ENCODE data around the gene ENC1. TPM values are rescaled to one million over a fixed set of nuclear protein-coding genes. Genes with fewer than 3 reads are reported as not detected.

Gene ENC1
- polyA plus RNA-seq, 1 of the 3 experiments (the other 2 are of a cell fraction), result 20.3 TPM

DNA sequence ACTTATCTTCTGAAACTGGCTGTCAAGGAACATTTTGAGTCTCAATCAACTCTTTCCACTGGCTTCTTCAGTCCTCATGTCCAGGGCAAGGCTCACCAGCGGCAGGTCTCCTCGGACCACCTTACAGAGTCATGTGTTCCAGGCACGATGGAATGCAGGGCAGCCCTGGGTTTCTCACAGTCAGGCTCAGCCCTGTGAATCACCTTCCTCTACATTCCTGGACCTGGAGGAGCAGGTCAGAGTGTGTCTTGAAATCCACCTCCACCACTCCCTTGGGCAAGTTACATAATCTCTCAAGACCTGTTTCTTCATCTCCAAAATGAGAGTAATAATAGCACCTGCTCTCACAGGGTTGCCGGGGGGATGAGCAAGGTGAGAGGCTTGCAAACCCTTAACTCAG, 16.0 kb downstream of the ENC1 start:
- H3K27ac ChIP-seq (ENCODE audit: low read depth in 2 of 2, low read length in 1 of 2), result no peak overlapping the region
- no peak overlapping the region for H2AFZ ChIP-seq (ENCODE audit: low read depth)
- H3K9ac ChIP-seq, result no peak overlapping the region
- no peak overlapping the region for H3K4me3 ChIP-seq (ENCODE audit: low read depth in 2 of 2, low read length in 1 of 2)
- H3K9me3 ChIP-seq, result no peaks in the 10 kb centered on the region
- H3F3A ChIP-seq (replicated peaks; ENCODE audit: insufficient read depth), result no peaks in the 10 kb centered on the region
- CTCF ChIA-PET, result interaction anchor here (1.2 to 2.0 kb wide), 2 partner anchors 16 to 25 kb away, joined by 4 read pairs; partner anchors contain the start of gene ENC1
- no peak for TF ChIP-seq RFX5 (IDR thresholded peaks at IDR 0.05; ENCODE audit: low read length)
- TF ChIP-seq CHD2 (IDR thresholded peaks at IDR 0.05; ENCODE audit: low read length, partially characterized antibody), result no peak
- TF ChIP-seq, protein P1, sequence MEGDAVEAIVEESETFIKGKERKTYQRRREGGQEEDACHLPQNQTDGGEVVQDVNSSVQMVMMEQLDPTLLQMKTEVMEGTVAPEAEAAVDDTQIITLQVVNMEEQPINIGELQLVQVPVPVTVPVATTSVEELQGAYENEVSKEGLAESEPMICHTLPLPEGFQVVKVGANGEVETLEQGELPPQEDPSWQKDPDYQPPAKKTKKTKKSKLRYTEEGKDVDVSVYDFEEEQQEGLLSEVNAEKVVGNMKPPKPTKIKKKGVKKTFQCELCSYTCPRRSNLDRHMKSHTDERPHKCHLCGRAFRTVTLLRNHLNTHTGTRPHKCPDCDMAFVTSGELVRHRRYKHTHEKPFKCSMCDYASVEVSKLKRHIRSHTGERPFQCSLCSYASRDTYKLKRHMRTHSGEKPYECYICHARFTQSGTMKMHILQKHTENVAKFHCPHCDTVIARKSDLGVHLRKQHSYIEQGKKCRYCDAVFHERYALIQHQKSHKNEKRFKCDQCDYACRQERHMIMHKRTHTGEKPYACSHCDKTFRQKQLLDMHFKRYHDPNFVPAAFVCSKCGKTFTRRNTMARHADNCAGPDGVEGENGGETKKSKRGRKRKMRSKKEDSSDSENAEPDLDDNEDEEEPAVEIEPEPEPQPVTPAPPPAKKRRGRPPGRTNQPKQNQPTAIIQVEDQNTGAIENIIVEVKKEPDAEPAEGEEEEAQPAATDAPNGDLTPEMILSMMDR (IDR thresholded peaks at IDR 0.05), result no peak
- TF ChIP-seq POLR2AphosphoS5 (IDR thresholded peaks at IDR 0.05; ENCODE audit: low read depth, low read length), result no peak
- TF ChIP-seq, protein P2, sequence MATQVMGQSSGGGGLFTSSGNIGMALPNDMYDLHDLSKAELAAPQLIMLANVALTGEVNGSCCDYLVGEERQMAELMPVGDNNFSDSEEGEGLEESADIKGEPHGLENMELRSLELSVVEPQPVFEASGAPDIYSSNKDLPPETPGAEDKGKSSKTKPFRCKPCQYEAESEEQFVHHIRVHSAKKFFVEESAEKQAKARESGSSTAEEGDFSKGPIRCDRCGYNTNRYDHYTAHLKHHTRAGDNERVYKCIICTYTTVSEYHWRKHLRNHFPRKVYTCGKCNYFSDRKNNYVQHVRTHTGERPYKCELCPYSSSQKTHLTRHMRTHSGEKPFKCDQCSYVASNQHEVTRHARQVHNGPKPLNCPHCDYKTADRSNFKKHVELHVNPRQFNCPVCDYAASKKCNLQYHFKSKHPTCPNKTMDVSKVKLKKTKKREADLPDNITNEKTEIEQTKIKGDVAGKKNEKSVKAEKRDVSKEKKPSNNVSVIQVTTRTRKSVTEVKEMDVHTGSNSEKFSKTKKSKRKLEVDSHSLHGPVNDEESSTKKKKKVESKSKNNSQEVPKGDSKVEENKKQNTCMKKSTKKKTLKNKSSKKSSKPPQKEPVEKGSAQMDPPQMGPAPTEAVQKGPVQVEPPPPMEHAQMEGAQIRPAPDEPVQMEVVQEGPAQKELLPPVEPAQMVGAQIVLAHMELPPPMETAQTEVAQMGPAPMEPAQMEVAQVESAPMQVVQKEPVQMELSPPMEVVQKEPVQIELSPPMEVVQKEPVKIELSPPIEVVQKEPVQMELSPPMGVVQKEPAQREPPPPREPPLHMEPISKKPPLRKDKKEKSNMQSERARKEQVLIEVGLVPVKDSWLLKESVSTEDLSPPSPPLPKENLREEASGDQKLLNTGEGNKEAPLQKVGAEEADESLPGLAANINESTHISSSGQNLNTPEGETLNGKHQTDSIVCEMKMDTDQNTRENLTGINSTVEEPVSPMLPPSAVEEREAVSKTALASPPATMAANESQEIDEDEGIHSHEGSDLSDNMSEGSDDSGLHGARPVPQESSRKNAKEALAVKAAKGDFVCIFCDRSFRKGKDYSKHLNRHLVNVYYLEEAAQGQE (IDR thresholded peaks at IDR 0.05; ENCODE audit: low read depth, low read length), result no peak
- TF ChIP-seq, protein P3, sequence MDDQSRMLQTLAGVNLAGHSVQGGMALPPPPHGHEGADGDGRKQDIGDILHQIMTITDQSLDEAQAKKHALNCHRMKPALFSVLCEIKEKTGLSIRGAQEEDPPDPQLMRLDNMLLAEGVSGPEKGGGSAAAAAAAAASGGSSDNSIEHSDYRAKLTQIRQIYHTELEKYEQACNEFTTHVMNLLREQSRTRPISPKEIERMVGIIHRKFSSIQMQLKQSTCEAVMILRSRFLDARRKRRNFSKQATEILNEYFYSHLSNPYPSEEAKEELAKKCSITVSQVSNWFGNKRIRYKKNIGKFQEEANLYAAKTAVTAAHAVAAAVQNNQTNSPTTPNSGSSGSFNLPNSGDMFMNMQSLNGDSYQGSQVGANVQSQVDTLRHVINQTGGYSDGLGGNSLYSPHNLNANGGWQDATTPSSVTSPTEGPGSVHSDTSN (IDR thresholded peaks at IDR 0.05), result no peak
- TF ChIP-seq, protein P4, sequence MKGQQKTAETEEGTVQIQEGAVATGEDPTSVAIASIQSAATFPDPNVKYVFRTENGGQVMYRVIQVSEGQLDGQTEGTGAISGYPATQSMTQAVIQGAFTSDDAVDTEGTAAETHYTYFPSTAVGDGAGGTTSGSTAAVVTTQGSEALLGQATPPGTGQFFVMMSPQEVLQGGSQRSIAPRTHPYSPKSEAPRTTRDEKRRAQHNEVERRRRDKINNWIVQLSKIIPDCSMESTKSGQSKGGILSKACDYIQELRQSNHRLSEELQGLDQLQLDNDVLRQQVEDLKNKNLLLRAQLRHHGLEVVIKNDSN (IDR thresholded peaks at IDR 0.05; ENCODE audit: borderline replicate concordance, low read depth), result no peak
- TF ChIP-seq YY1 (IDR thresholded peaks at IDR 0.05; ENCODE audit: low read depth), result no peak
- no peak for TF ChIP-seq MEF2A (IDR thresholded peaks at IDR 0.05; ENCODE audit: borderline replicate concordance, low read depth)
- no peak for TF ChIP-seq SIN3A (IDR thresholded peaks at IDR 0.05; ENCODE audit: borderline replicate concordance, low read depth, low read length)
- no peak for TF ChIP-seq RXRA (IDR thresholded peaks at IDR 0.05; ENCODE audit: borderline replicate concordance, low read depth)
- TF ChIP-seq, protein P5, sequence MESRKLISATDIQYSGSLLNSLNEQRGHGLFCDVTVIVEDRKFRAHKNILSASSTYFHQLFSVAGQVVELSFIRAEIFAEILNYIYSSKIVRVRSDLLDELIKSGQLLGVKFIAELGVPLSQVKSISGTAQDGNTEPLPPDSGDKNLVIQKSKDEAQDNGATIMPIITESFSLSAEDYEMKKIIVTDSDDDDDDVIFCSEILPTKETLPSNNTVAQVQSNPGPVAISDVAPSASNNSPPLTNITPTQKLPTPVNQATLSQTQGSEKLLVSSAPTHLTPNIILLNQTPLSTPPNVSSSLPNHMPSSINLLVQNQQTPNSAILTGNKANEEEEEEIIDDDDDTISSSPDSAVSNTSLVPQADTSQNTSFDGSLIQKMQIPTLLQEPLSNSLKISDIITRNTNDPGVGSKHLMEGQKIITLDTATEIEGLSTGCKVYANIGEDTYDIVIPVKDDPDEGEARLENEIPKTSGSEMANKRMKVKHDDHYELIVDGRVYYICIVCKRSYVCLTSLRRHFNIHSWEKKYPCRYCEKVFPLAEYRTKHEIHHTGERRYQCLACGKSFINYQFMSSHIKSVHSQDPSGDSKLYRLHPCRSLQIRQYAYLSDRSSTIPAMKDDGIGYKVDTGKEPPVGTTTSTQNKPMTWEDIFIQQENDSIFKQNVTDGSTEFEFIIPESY (IDR thresholded peaks at IDR 0.05; ENCODE audit: borderline replicate concordance, low read depth), result no peak
- TF ChIP-seq TAF1 (IDR thresholded peaks at IDR 0.05; ENCODE audit: borderline replicate concordance, low read depth, low read length), result no peak
- TF ChIP-seq, protein P6, sequence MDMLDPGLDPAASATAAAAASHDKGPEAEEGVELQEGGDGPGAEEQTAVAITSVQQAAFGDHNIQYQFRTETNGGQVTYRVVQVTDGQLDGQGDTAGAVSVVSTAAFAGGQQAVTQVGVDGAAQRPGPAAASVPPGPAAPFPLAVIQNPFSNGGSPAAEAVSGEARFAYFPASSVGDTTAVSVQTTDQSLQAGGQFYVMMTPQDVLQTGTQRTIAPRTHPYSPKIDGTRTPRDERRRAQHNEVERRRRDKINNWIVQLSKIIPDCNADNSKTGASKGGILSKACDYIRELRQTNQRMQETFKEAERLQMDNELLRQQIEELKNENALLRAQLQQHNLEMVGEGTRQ (IDR thresholded peaks at IDR 0.05; ENCODE audit: borderline replicate concordance, low read depth, low read length), result no peak
- H4K20me1 ChIP-seq (ENCODE audit: insufficient read depth), result no peaks in the 10 kb centered on the region
- H3K4me2 ChIP-seq, result no peak overlapping the region
- peaks cover 11 to 20% of the 10 kb centered on the region in 2 experiments for H3K36me3 ChIP-seq (replicated peaks in 1 of 2; ENCODE audit: control insufficient read depth in 1 of 2, insufficient read depth in 2 of 2, low read length in 1 of 2)
- no peaks in the 10 kb centered on the region for H3K9me2 ChIP-seq
- WGBS (ENCODE audit: low lambda C conversion rate), result 97% methylated on average over 4 of the region's 4 CpGs
- peaks cover 3 to 18% of the 10 kb centered on the region in 2 experiments; a peak in 2 of 4 replicates for H3K4me1 ChIP-seq (ENCODE audit: control insufficient read depth in 1 of 2, insufficient read depth in 2 of 2, low read depth in 1 of 2, low read length in 1 of 2)
- H3K79me2 ChIP-seq (ENCODE audit: insufficient read depth), result peaks cover 15% of the 10 kb centered on the region
- no peak for DNase-seq
- H3K27me3 ChIP-seq (ENCODE audit: insufficient read depth), result no peaks in the 10 kb centered on the region
- POLR2A ChIA-PET, result no interaction called here
